Uterus (tissue), 4 donors: ENCODE measurements around the gene GOLT1A. TPM values are rescaled to one million over a fixed set of nuclear protein-coding genes. Genes with fewer than 3 reads are reported as not detected.

Experiments used
- DNase-seq, 2 donors: peaks; one replicate each; pipeline ENCODE4 v3.0.0-alpha.2; 2019 to 2020
- H3K27ac ChIP-seq, 2 donors: fragments of 200-600 bp; sonication (generic); 1 replicate in 1 of 2; 2 replicates in 1 of 2; pipeline ENCODE4 v1.5.1; 2016 to 2018
- H3K27me3 ChIP-seq, 2 donors: fragments of 200-600 bp; sonication (generic); one replicate each; pipeline ENCODE4 v1.5.1; 2018 to 2019; ENCODE audit warnings: control low read depth in 1 of 2
- H3K36me3 ChIP-seq, 2 donors: fragments of 200-600 bp; sonication (generic); one replicate each; pipeline ENCODE4 v1.5.1; 2019; ENCODE audit warnings: control low read depth in 1 of 2
- H3K4me1 ChIP-seq, 2 donors: fragments of 200-600 bp; sonication (generic); one replicate each; pipeline ENCODE4 v1.5.1; 2018 to 2019; ENCODE audit warnings: control low read depth in 1 of 2
- H3K4me3 ChIP-seq, 2 donors: fragments of 200-600 bp; sonication (generic); 1 replicate in 1 of 2; 2 replicates in 1 of 2; pipeline ENCODE4 v1.5.1; 2018 to 2019; ENCODE audit warnings: mild to moderate bottlenecking in 1 of 2
- H3K9me3 ChIP-seq, 2 donors: fragments of 200-600 bp; sonication (generic); one replicate each; pipeline ENCODE4 v1.5.1; 2019; ENCODE audit warnings: control low read depth in 1 of 2
- POLR2A ChIP-seq, 2 donors: fragments of 450-650 bp; IDR thresholded peaks; one replicate each; pipeline ENCODE4 v1.6.1; 2016; ENCODE audit warnings: antibody characterized with exemption in 2 of 2, mild to moderate bottlenecking in 1 of 2, moderate library complexity in 1 of 2
- intact Hi-C: fragments of 100-400 bp; cut with DNase I; formaldehyde crosslinking; loops from one replicate; pipeline ENCODE4 v1.15.1; 2023; ENCODE audit warnings: low total_unique reads
- total RNA-seq, 4 donors: library from RNA; depleted of rRNA in 3 of 4; stranded (reverse); fragments of >200 nt in 3 of 4; gene quantifications; one replicate each; pipeline versions ENCODE4 v1.1.0 to v1.2.4, GENCODE V29; 2014 to 2023
- TF ChIP-seq, protein P1 (sequence below), 4 experiments: fragments of 200-600 bp in 2 of 4; fragments of 450-650 bp in 2 of 4; sonication (generic) in 2 of 4; IDR thresholded peaks; one replicate each; pipeline ENCODE4 v1.5.1; 2016 to 2019; ENCODE audit warnings: antibody characterized with exemption in 4 of 4, mild to moderate bottlenecking in 2 of 4, moderate library complexity in 1 of 4
- donor health status: DM: yes; HTN: yes; CAD: no.

Gene GOLT1A
- total RNA-seq, 4 donors from 2014 or later = 0.52 TPM; not detected in 3

DNA sequence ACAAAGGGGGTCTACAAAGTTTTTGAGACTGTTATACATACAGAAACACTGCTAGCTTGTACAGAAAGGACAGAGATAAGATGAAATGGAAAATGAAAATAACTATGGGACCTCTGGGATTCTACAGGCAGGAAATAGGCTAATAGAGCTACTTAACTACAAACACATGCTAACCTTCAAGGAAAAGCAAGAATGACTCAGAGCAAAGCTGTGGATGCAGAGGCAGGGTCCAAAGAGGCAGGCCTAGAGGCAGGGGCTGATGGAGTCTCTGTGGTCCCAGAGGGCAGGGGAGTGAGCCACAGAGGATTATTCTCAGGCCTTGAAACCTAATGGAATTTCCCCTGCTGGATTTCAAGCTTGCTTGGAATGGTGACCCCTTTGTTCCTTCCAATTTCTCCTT lies 18.7 kb upstream of the GOLT1A start:
- H3K27ac ChIP-seq = no peak overlapping the region
- H3K4me3 ChIP-seq = no peak overlapping the region
- DNase-seq = no peak
- H3K4me1 ChIP-seq = no peaks in the 10 kb centered on the region
- no peaks in the 10 kb centered on the region for H3K36me3 ChIP-seq
- no peaks in the 10 kb centered on the region for H3K27me3 ChIP-seq
- no peaks in the 10 kb centered on the region for H3K9me3 ChIP-seq
- TF ChIP-seq, protein P1, sequence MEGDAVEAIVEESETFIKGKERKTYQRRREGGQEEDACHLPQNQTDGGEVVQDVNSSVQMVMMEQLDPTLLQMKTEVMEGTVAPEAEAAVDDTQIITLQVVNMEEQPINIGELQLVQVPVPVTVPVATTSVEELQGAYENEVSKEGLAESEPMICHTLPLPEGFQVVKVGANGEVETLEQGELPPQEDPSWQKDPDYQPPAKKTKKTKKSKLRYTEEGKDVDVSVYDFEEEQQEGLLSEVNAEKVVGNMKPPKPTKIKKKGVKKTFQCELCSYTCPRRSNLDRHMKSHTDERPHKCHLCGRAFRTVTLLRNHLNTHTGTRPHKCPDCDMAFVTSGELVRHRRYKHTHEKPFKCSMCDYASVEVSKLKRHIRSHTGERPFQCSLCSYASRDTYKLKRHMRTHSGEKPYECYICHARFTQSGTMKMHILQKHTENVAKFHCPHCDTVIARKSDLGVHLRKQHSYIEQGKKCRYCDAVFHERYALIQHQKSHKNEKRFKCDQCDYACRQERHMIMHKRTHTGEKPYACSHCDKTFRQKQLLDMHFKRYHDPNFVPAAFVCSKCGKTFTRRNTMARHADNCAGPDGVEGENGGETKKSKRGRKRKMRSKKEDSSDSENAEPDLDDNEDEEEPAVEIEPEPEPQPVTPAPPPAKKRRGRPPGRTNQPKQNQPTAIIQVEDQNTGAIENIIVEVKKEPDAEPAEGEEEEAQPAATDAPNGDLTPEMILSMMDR (IDR thresholded peaks at IDR 0.05) = no peak
- TF ChIP-seq POLR2A (IDR thresholded peaks at IDR 0.05) = no peak
- intact Hi-C loops = no loop called here

DNA sequence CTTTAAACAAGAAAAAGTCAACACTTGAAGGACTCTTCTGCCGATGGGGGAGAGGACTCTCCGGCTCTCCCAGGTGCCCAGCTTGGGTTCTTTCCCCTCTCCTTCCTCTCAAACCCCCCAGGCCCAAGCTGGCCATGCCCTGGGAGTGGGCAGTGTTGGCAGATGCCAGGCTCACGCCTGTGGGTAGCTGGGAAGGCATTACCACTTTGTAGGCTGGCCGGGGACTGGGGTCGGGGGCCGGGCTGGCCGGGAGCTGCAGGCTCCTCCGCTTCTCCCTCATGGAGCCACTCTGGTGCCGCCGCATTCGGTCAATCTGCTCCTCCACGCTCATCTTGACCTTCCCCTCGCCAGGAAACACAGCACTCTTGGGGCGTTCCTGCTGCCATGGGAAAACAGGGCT lies 16.4 kb upstream of the GOLT1A start:
- TF ChIP-seq, protein P1 (IDR thresholded peaks at IDR 0.05) = no peak
- intact Hi-C loops = no loop called here
- H3K36me3 ChIP-seq = no peaks in the 10 kb centered on the region

DNA sequence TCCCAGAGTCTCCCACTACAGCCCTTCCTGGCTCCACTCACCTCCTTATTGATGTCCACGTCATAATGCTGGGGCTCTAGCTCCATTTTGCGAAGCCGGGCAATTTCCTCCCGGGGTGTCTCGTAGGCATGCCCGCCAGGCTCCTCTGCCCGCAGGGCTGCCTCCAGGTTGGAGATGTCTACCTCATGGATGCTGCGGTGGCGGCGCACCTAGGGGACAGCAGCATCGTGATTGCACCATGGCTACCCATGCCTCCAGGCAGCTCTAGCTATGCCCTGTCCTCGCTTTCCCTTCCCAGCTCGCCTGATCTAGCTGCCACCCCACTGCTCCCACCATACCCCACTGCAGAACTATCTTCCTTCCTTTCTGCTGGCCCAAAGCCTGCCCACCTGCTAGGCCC lies 15.1 kb upstream of the GOLT1A start:
- H3K9me3 ChIP-seq = no peaks in the 10 kb centered on the region
- H3K4me3 ChIP-seq = no peak overlapping the region
- no peak for DNase-seq
- no peak for TF ChIP-seq POLR2A (IDR thresholded peaks at IDR 0.05)
- TF ChIP-seq, protein P1 (IDR thresholded peaks at IDR 0.05) = no peak
- no peaks in the 10 kb centered on the region for H3K36me3 ChIP-seq
- intact Hi-C loops = no loop called here
- H3K4me1 ChIP-seq = no peaks in the 10 kb centered on the region
- H3K27me3 ChIP-seq = no peaks in the 10 kb centered on the region
- H3K27ac ChIP-seq = no peak overlapping the region

More for the DNA sequence above, 16.4 kb upstream of the GOLT1A start:
- H3K27me3 ChIP-seq = no peaks in the 10 kb centered on the region
- DNase-seq = no peak
- no peaks in the 10 kb centered on the region for H3K9me3 ChIP-seq
- H3K4me3 ChIP-seq = no peak overlapping the region
- H3K4me1 ChIP-seq = no peaks in the 10 kb centered on the region
- H3K27ac ChIP-seq = no peak overlapping the region

DNA sequence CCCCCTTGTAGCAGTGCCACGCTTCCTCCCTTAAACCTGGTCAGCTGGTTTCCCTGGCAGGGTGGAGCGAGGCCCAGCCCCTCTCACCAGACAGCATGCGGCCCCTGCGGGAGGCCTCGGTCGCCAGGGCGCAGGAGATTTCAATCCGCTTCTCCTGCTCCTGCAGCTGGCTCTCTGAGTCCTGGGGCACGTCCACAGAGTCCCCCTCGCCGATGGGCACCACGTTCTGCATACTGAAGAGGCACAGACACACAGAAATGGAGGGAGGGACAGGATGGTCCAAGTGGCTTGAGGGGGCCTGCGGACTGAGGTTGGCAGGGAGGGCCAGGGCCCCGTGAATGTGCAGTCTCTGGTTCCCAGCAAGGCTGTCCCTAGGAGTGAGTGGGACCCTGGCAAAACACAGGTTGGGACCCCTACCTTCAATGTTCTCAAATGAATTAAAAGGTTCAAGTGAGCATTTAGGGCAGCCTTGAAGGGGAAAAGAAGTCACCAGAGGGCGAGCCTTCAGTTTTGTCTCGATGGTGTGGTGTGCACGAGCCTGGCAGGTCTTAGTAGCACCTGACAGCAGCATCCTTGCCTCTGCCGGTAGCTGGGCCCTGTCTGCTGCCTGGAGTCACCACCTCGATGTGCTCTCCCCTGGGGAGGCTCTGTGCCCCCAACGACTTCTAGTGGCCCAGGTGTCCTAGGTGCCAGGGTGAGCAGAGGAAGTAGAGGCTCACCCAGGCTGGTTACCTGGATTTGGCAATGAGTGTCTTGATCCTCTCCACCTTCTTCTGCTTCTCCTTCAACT lies 14.4 kb upstream of the GOLT1A start:
- H3K4me1 ChIP-seq = no peaks in the 10 kb centered on the region
- TF ChIP-seq, protein P1 (IDR thresholded peaks at IDR 0.05) = no peak
- TF ChIP-seq POLR2A (IDR thresholded peaks at IDR 0.05) = no peak
- no peak overlapping the region for H3K4me3 ChIP-seq
- no peaks in the 10 kb centered on the region for H3K36me3 ChIP-seq
- no peak for DNase-seq
- H3K9me3 ChIP-seq = no peaks in the 10 kb centered on the region
- intact Hi-C loops = no loop called here
- H3K27ac ChIP-seq = no peak overlapping the region
- H3K27me3 ChIP-seq = no peaks in the 10 kb centered on the region

DNA sequence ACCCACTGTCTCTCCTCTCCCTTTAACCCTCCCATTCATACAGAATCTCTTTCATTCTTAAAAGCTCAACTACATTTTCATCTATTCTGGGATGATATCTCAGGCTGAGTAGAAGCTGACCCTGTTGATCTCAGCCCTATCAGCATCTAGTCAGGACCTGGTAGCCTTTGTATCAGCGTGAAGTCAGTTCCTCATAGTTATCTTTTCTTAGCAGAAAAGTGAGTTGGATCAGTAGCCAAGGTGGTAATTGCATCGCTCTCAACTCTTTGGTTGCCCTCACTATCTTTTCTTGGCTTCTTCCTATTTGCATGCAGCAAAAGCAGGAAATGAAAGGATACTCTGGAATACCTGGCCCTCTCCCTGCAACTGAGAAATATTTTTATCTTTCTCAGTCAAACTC lies 13.6 kb upstream of the GOLT1A start:
- no peak overlapping the region for H3K27ac ChIP-seq
- H3K36me3 ChIP-seq = no peaks in the 10 kb centered on the region
- no peaks in the 10 kb centered on the region for H3K27me3 ChIP-seq
- H3K9me3 ChIP-seq = no peaks in the 10 kb centered on the region
- intact Hi-C loops = no loop called here
- H3K4me3 ChIP-seq = no peak overlapping the region
- no peaks in the 10 kb centered on the region for H3K4me1 ChIP-seq
- TF ChIP-seq, protein P1 (IDR thresholded peaks at IDR 0.05) = no peak
- no peak for TF ChIP-seq POLR2A (IDR thresholded peaks at IDR 0.05)
- no peak for DNase-seq
